Measurements from ENCODE around the gene ARHGAP8.
"Not testable (repeated sequence)": the region's sequence is repeated elsewhere in the genome, so short reads cannot be mapped to it uniquely, and the experiment has no call there.

The ARHGAP8 gene

DNA sequence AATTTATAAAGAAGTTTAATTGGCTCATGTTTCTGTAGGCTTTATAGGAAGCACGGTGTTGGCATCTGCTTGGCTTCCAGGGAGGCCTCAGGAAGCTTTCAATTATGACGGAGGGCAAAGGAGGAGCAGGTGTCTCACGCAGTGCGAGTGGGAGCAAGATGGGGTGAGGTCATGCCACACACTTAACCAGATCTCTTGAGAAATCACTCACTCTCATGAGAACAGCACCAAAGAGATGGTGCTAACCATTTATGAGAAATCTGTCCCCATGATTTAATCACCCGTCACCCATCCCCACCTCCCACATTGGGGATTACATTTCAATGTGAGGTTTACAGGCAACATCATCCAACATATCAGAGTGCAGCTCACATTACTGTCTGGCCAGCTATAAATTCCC lies 103.5 kb downstream of the ARHGAP8 start:
- TF ChIP-seq, protein P1, sequence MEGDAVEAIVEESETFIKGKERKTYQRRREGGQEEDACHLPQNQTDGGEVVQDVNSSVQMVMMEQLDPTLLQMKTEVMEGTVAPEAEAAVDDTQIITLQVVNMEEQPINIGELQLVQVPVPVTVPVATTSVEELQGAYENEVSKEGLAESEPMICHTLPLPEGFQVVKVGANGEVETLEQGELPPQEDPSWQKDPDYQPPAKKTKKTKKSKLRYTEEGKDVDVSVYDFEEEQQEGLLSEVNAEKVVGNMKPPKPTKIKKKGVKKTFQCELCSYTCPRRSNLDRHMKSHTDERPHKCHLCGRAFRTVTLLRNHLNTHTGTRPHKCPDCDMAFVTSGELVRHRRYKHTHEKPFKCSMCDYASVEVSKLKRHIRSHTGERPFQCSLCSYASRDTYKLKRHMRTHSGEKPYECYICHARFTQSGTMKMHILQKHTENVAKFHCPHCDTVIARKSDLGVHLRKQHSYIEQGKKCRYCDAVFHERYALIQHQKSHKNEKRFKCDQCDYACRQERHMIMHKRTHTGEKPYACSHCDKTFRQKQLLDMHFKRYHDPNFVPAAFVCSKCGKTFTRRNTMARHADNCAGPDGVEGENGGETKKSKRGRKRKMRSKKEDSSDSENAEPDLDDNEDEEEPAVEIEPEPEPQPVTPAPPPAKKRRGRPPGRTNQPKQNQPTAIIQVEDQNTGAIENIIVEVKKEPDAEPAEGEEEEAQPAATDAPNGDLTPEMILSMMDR (IDR thresholded peaks at IDR 0.05; ENCODE audit: borderline replicate concordance, control extremely low read depth, extremely low read depth, insufficient read depth, missing control alignments) = no peak
- in situ Hi-C loops (cut with MboI; ENCODE audit: low sequenced_read_pairs, unreplicated experiment) = no loop called here
- DNase-seq (ENCODE audit: low spot score) = no peak

DNA sequence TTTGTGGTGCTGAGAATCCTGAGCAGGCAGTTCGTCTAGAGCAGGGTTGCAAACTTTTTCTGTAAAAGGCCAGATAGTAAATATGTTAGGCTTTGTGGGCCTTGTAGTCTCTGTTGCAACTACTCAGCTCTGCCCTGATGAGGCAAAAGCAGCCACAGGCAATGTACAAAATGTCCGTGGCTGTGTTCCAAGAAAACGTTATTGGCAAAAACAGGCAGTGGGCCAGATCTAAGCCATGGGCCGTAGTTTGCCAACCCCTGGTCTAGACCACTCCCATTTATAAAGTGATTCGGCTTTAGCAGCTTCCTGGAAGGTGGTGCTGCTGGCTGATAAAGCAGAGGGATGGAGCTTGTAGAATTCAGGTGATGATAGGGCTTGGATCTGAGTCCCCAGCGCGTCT lies 106.4 kb downstream of the ARHGAP8 start:
- DNase-seq (ENCODE audit: low spot score); in situ Hi-C loops (cut with MboI; ENCODE audit: low sequenced_read_pairs, unreplicated experiment): not testable (repeated sequence)

DNA sequence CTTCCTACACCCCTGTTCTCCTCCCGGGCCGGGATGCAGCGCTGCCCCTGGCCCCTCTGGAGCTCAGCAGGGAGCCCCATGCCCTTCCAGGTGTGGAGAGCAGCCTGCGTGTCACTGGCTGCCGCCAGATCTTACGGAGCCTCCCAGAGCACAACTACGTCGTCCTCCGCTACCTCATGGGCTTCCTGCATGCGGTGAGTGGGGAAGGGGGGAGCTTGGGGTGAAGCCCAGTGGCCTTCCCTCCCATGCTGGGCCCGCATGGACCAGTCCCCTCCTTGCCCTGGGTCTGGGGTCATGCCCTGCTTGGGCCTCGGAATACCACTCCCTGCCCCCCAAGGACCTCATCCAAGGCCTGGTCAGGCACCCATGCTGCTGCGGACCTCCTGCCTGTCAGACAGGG lies 107.3 kb downstream of the ARHGAP8 start:
- TF ChIP-seq, protein P1 (IDR thresholded peaks at IDR 0.05; ENCODE audit: borderline replicate concordance, control extremely low read depth, extremely low read depth, insufficient read depth, missing control alignments) = no peak

DNA sequence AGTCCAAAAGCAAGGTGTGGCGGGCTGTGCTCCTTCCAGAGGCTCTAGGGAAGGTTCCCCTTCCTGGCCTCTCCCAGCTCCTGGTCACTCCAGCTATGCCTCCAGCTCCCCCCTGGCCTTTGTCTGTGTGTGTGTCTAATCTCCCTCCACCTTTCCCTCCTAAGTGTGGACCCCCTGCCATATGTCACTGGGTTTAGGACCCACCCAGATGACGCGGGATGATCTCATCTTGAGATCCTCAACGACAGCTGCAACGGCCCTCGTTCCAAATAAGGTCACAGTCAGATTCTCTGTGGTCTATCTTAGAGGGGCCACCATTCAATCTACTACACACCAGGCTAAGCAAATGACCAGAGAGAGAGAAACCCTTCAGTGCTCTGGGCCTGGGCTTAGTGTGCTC lies 107.9 kb downstream of the ARHGAP8 start:
- DNase-seq (ENCODE audit: low spot score) = no peak
- in situ Hi-C loops (cut with MboI; ENCODE audit: low sequenced_read_pairs, unreplicated experiment) = no loop called here

More for the DNA sequence above, 107.3 kb downstream of the ARHGAP8 start:
- in situ Hi-C loops (cut with MboI; ENCODE audit: low sequenced_read_pairs, unreplicated experiment) = no loop called here
- no peak for DNase-seq (ENCODE audit: low spot score)

DNA sequence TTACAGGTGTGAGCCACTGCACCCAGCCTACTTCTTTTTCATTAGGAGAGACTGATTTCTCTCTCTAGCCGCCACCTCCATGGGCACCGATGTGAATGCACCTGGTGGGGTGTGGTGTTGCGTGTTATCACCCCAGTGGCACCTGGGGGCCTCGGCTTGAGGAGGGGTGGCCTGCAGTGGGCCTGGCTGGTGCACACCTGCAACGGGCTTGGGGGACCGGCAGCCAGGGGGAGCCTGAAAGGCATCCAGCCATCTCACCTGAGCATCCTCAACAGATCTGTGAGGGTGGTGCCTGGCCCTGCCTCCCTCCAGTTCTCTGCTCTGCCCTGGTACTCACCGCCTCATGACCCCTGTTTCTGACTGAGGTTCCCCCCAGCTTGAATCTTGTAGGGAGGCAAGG lies 108.9 kb downstream of the ARHGAP8 start:
- TF ChIP-seq, protein P1 (IDR thresholded peaks at IDR 0.05; ENCODE audit: borderline replicate concordance, control extremely low read depth, extremely low read depth, insufficient read depth, missing control alignments) = no peak
- DNase-seq (ENCODE audit: low spot score) = no peak
- in situ Hi-C loops (cut with MboI; ENCODE audit: low sequenced_read_pairs, unreplicated experiment) = no loop called here

More for the DNA sequence above, 107.9 kb downstream of the ARHGAP8 start:
- TF ChIP-seq, protein P1 (IDR thresholded peaks at IDR 0.05; ENCODE audit: borderline replicate concordance, control extremely low read depth, extremely low read depth, insufficient read depth, missing control alignments) = no peak

DNA sequence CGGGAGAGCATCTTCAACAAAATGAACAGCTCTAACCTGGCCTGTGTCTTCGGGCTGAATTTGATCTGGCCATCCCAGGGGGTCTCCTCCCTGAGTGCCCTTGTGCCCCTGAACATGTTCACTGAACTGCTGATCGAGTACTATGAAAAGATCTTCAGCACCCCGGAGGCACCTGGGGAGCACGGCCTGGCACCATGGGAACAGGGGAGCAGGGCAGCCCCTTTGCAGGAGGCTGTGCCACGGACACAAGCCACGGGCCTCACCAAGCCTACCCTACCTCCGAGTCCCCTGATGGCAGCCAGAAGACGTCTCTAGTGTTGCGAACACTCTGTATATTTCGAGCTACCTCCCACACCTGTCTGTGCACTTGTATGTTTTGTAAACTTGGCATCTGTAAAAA lies 109.9 kb downstream of the ARHGAP8 start:
- TF ChIP-seq, protein P1 (IDR thresholded peaks at IDR 0.05; ENCODE audit: borderline replicate concordance, control extremely low read depth, extremely low read depth, insufficient read depth, missing control alignments) = no peak
- DNase-seq (ENCODE audit: low spot score) = no peak
- in situ Hi-C loops (cut with MboI; ENCODE audit: low sequenced_read_pairs, unreplicated experiment) = no loop called here

DNA sequence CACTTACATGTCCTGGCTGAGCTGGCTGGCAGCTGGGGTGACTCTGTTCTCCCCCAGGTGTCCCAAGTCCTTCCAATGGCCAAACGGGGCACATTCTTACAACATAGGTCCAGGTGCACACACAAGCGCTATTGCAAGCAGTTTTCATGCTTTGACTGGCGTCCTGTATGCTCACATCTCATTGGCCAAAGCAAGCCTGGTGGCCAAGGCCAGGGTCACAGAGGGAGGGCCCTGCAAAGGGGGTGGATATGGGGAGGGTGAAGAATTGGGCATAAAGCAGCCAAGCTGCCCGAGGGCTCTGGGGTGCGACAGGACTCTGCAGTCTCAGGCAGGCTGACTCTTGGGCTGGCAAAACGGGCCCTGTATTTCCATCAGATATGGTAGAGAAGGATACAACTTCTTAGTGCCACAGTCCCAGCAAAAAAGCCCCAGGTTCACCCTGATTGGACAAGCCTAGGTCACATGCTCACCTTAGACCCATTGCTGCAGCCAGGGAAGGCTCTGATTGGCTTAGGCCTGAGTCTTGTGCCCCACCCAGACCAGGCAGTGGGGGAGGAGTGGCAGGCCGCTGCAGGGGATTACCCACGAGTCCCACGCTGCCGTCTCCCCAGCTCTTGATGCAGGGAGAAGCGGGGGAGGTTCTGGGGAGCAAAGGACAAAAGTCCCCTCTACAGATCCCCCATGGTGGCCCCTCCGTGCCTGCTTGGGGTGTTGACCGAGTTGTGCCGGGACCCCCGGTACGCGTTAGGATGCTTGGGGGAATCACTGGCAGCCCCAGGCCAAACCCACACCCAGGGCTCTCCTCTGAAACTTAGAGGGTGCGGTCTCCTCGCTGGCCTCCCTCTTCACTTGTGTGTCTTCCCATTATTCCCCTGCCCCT lies 110.8 kb downstream of the ARHGAP8 start:
- no peak for DNase-seq (ENCODE audit: low spot score)
- in situ Hi-C loops (cut with MboI; ENCODE audit: low sequenced_read_pairs, unreplicated experiment) = no loop called here
- TF ChIP-seq, protein P1 (IDR thresholded peaks at IDR 0.05; ENCODE audit: borderline replicate concordance, control extremely low read depth, extremely low read depth, insufficient read depth, missing control alignments) = no peak
